ENCODE results near the gene CENPU. TPM values are rescaled to one million over a fixed set of nuclear protein-coding genes. Genes with fewer than 3 reads are reported as not detected.
A peak's percentile ranks its signal among the peaks of the same experiment; 100 is the strongest.

CENPU gene
- total and polyA plus RNA-seq, 2 of the 8 experiments (the other 6 are each of a cell fraction or from before 2014, with no cell fraction given) = 32.1 to 122 TPM

- TF ChIP-seq POU5F1 (IDR thresholded peaks at IDR 0.05; ENCODE audit: low read depth, low read length) = no peak
- TF ChIP-seq POLR2AphosphoS5 (IDR thresholded peaks at IDR 0.05; ENCODE audit: low read depth, low read length) = peak; percentile 90
- TF ChIP-seq RBBP5 (IDR thresholded peaks at IDR 0.05; ENCODE audit: borderline replicate concordance, low read depth, low read length) = peak; percentile 13; the same call in 1 of the 2 replicates
- TF ChIP-seq EGR1 (IDR thresholded peaks at IDR 0.05; ENCODE audit: borderline replicate concordance, low read depth, low read length) = peak; percentile 73; the same call in 1 of the 2 replicates
- TF ChIP-seq SRF (IDR thresholded peaks at IDR 0.05; ENCODE audit: low read depth, low read length) = no peak
Measured at GRCh38 chr4:184649026-184649970, 84.6 kb downstream of the CENPU start, which contains the start of the genes CASP3 and PRIMPOL (continued).

Data from H1 (cell line).